DND-41 (cell line): ENCODE measurements around the gene NELFB.

Source experiments
- EZH2 ChIP-seq: IDR thresholded peaks from 3 replicates; pipeline ENCODE4 v1.6.1; 2012; ENCODE audit warnings: borderline replicate concordance, low read depth, mild to moderate bottlenecking, moderate library complexity, low read length, inconsistent platforms; ENCODE audit not compliant: severe bottlenecking
- TF ChIP-seq, protein P1 (sequence below): IDR thresholded peaks from 2 replicates; pipeline ENCODE4 v1.5.1; 2012; ENCODE audit warnings: borderline replicate concordance, low read length, moderate library complexity, mild to moderate bottlenecking; ENCODE audit not compliant: poor library complexity, severe bottlenecking; ENCODE audit errors: extremely low read depth

DNA sequence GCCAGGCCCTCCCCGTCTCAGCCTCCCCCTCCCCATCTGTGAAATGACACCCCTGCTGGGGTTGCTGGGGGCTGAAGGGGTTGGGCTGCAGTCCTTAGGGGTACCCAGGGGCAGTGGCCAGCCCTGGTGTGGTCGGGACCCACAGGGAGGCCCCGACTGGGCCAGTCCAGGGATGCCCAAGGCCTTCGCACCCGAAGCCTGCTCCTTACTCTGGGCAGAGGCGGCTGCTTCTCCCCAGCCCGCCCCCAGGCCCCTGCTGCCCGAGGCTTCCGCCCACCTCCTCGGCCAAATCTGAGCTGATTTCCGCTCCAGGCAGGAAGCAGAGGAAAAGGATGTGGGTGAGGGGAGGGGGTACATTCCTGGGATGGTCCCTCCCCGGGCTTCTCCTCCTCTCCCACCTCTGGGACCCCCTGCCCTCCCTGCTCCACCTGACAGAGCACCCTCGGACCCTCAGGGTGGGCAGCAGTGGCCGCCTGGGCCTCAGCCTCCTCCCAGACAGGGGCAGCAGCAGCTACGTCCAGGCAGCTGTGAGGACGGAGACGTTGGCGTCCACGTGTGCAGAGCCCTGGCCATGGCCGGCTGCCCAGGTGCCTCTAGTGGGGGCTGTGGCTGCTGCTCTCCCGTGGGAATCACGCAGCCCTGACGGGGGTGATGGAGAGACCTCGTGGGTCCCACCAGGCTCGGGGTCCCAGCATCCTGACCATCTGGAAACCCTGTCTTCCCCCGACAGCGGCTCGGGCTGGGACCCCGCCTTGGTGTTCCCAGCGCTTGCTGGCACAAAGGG lies 51.1 kb downstream of the NELFB start:
- TF ChIP-seq, protein P1, sequence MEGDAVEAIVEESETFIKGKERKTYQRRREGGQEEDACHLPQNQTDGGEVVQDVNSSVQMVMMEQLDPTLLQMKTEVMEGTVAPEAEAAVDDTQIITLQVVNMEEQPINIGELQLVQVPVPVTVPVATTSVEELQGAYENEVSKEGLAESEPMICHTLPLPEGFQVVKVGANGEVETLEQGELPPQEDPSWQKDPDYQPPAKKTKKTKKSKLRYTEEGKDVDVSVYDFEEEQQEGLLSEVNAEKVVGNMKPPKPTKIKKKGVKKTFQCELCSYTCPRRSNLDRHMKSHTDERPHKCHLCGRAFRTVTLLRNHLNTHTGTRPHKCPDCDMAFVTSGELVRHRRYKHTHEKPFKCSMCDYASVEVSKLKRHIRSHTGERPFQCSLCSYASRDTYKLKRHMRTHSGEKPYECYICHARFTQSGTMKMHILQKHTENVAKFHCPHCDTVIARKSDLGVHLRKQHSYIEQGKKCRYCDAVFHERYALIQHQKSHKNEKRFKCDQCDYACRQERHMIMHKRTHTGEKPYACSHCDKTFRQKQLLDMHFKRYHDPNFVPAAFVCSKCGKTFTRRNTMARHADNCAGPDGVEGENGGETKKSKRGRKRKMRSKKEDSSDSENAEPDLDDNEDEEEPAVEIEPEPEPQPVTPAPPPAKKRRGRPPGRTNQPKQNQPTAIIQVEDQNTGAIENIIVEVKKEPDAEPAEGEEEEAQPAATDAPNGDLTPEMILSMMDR = no peak
- no peak for TF ChIP-seq EZH2
